ENCODE results near the gene MYO3B. TPM values are rescaled to one million over a fixed set of nuclear protein-coding genes. Genes with fewer than 3 reads are reported as not detected.

Gene MYO3B
- polyA plus RNA-seq, 1 donor (not counting 4 experiments of a cell fraction or from before 2014, with no cell fraction given) = 4.4 TPM

- H3K27ac ChIP-seq (ENCODE audit: control insufficient read depth, insufficient read depth, low read length) = no peak overlapping the region
- DNase-seq (ENCODE audit: low read depth, low spot score) (no peak), FAIRE-seq (no peak)
- no peaks in the 10 kb centered on the region for H3K9me1 ChIP-seq (ENCODE audit: control insufficient read depth, extremely low read depth, insufficient read depth, low read length)
- H3K4me3 ChIP-seq (ENCODE audit: control insufficient read depth in 2 of 3, extremely low read depth in 1 of 3, insufficient read depth in 2 of 3, low read depth in 1 of 3, low read length in 3 of 3) = no peak overlapping the region
- peaks cover 0 to 4% of the 10 kb centered on the region in 2 experiments for H3K36me3 ChIP-seq (ENCODE audit: control insufficient read depth in 2 of 2, extremely low read depth in 1 of 2, insufficient read depth in 2 of 2, low read length in 2 of 2)
- no peaks in the 10 kb centered on the region for H3K4me1 ChIP-seq (ENCODE audit: control insufficient read depth, extremely low read depth, insufficient read depth, low read length)
- H3K27me3 ChIP-seq (ENCODE audit: control insufficient read depth, extremely low read depth, insufficient read depth, low read length) = no peaks in the 10 kb centered on the region
- no peaks in the 10 kb centered on the region for H3K9me3 ChIP-seq (ENCODE audit: control insufficient read depth, low read depth, low read length)
- no peak overlapping the region for H3K9ac ChIP-seq (ENCODE audit: control insufficient read depth, extremely low read depth, insufficient read depth, low read length)
- dilution Hi-C loops (cut with MboI; ENCODE audit: extremely low pct_ligation_motif_present, low sequenced_read_pairs) = no loop called here
- no peaks in the 10 kb centered on the region for H4K20me1 ChIP-seq (ENCODE audit: control insufficient read depth, extremely low read depth, insufficient read depth, low read length)
- no peaks in the 10 kb centered on the region for H3K79me2 ChIP-seq (ENCODE audit: control insufficient read depth, insufficient read depth, low read length)
- H2AFZ ChIP-seq (ENCODE audit: control insufficient read depth, low read length) = no peak overlapping the region
- H3K4me2 ChIP-seq (ENCODE audit: control insufficient read depth, extremely low read depth, insufficient read depth, low read depth, low read length) = no peak overlapping the region
- TF ChIP-seq EZH2 (IDR thresholded peaks at IDR 0.05; ENCODE audit: low read length) = no peak
- TF ChIP-seq CTCF (optimal IDR thresholded peaks at IDR 0.05 in 1 of 3, IDR thresholded peaks at IDR 0.05 in 1 of 3, conservative IDR thresholded peaks at IDR 0.05 in 1 of 3; ENCODE audit: extremely low read depth in 1 of 3, insufficient read depth in 2 of 3, low read length in 3 of 3) = no peak
Measured at GRCh38 chr2:170196963-170197362, 19.0 kb downstream of the MYO3B start.

DNA sequence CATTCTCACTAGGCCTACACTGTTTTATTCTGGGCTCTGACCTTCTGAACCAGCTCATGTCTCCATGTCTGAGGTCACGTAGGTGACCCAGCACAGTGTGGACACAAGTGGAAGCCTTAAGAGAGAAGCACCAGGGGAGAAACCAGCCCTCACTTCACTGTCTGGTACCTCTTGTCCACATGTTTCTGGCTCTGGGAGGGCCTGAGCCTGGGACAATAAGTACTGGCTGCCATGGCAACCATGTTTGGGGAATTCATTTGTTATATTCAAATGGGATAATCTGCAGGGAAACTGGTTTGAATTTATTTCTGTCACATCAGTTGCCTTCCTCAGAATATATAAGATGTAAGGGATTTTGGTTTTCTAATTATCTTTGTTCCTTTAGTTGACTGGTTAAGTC lies 23.3 kb downstream of the MYO3B start:
- H3K27me3 ChIP-seq (ENCODE audit: control insufficient read depth, extremely low read depth, insufficient read depth, low read length) = no peaks in the 10 kb centered on the region
- peaks cover 0 to 4% of the 10 kb centered on the region in 2 experiments for H3K36me3 ChIP-seq (ENCODE audit: control insufficient read depth in 2 of 2, extremely low read depth in 1 of 2, insufficient read depth in 2 of 2, low read length in 2 of 2)
- H3K9me1 ChIP-seq (ENCODE audit: control insufficient read depth, extremely low read depth, insufficient read depth, low read length) = no peaks in the 10 kb centered on the region
- H4K20me1 ChIP-seq (ENCODE audit: control insufficient read depth, extremely low read depth, insufficient read depth, low read length) = no peaks in the 10 kb centered on the region
- no peaks in the 10 kb centered on the region for H3K79me2 ChIP-seq (ENCODE audit: control insufficient read depth, insufficient read depth, low read length)
- H3K9ac ChIP-seq (ENCODE audit: control insufficient read depth, extremely low read depth, insufficient read depth, low read length) = no peak overlapping the region
- no peaks in the 10 kb centered on the region for H3K4me1 ChIP-seq (ENCODE audit: control insufficient read depth, extremely low read depth, insufficient read depth, low read length)
- dilution Hi-C loops (cut with MboI; ENCODE audit: extremely low pct_ligation_motif_present, low sequenced_read_pairs) = no loop called here
- no peak for FAIRE-seq
- DNase-seq (ENCODE audit: low read depth, low spot score) = no peak
- no peaks in the 10 kb centered on the region for H3K9me3 ChIP-seq (ENCODE audit: control insufficient read depth, low read depth, low read length)
- H3K4me3 ChIP-seq (ENCODE audit: control insufficient read depth in 2 of 3, extremely low read depth in 1 of 3, insufficient read depth in 2 of 3, low read depth in 1 of 3, low read length in 3 of 3) = no peak overlapping the region
- H3K4me2 ChIP-seq (ENCODE audit: control insufficient read depth, extremely low read depth, insufficient read depth, low read depth, low read length) = no peak overlapping the region
- no peak overlapping the region for H3K27ac ChIP-seq (ENCODE audit: control insufficient read depth, insufficient read depth, low read length)
- H2AFZ ChIP-seq (ENCODE audit: control insufficient read depth, low read length) = no peak overlapping the region
- TF ChIP-seq CTCF (optimal IDR thresholded peaks at IDR 0.05 in 1 of 3, IDR thresholded peaks at IDR 0.05 in 1 of 3, conservative IDR thresholded peaks at IDR 0.05 in 1 of 3; ENCODE audit: extremely low read depth in 1 of 3, insufficient read depth in 2 of 3, low read length in 3 of 3) = no peak
